B cell (primary cell): ENCODE measurements around the gene ATAD2B. TPM values are rescaled to one million over a fixed set of nuclear protein-coding genes. Genes with fewer than 3 reads are reported as not detected.

Experiments
- ATAC-seq: fragments of 200-7000 bp; cut with Tn5 transposase; one replicate; pipeline ENCODE4 v1.10.0; 2021; ENCODE audit warnings: low read depth, mild to moderate bottlenecking, moderate number of reproducible peaks, moderate library complexity
- CTCF ChIA-PET: fragments of 350-600 bp; sonication (Branson Sonifier 250); formaldehyde crosslinking; loops from one replicate; lab custom pipeline; 2021; ENCODE audit warnings: antibody characterized with exemption, inconsistent platforms; lab: Charles Lee
- POLR2A ChIA-PET: fragments of 350-600 bp; sonication (Branson Sonifier 250); formaldehyde crosslinking; loops from one replicate; lab custom pipeline; 2021; ENCODE audit warnings: antibody characterized with exemption; lab: Charles Lee
- DNase-seq: peaks from one replicate; pipeline ENCODE4 v3.0.0; 2013
- H2AFZ ChIP-seq: 2 replicates; pipeline ENCODE4 v1.6.1; 2012; ENCODE audit warnings: mild to moderate bottlenecking, low read depth, low read length; ENCODE audit not compliant: insufficient read depth, poor library complexity, severe bottlenecking
- H3K27ac ChIP-seq, 2 donors: 1 replicate in 1 of 2; 2 replicates in 1 of 2; pipeline ENCODE4 v1.5.1; 2012 to 2013; ENCODE audit warnings: low read length in 2 of 2, mild to moderate bottlenecking in 2 of 2, moderate library complexity in 1 of 2
- H3K27me3 ChIP-seq, 4 experiments: fragments of 200-600 bp in 1 of 4; sonication (generic) in 1 of 4; replicated peaks in 1 of 4; 1 replicate in 2 of 4; 2 replicates in 2 of 4; pipeline versions ENCODE4 v1.6.1 to v1.7.0; 2013 to 2016; ENCODE audit warnings: low read length in 3 of 4, mild to moderate bottlenecking in 2 of 4, mixed read lengths in 1 of 4, moderate library complexity in 1 of 4; ENCODE audit not compliant: insufficient read depth in 4 of 4, control insufficient read depth in 3 of 4; ENCODE audit errors: control extremely low read depth in 1 of 4
- H3K36me3 ChIP-seq, 2 experiments: replicated peaks in 1 of 2; 1 replicate in 1 of 2; 2 replicates in 1 of 2; pipeline versions ENCODE4 v1.6.1 to v1.7.1; 2013; ENCODE audit warnings: low read length in 1 of 2; ENCODE audit not compliant: insufficient read depth in 2 of 2, control insufficient read depth in 1 of 2; ENCODE audit errors: control extremely low read depth in 1 of 2, extremely low read depth in 1 of 2
- H3K4me1 ChIP-seq, 2 donors: fragments of 200-600 bp in 1 of 2; sonication (generic) in 1 of 2; 1 replicate in 1 of 2; 2 replicates in 1 of 2; pipeline versions ENCODE4 v1.5.1 to v1.6.1; 2013 to 2017; ENCODE audit warnings: low read length in 2 of 2; ENCODE audit not compliant: control insufficient read depth in 2 of 2, insufficient read depth in 2 of 2
- H3K4me2 ChIP-seq: replicated peaks from 2 replicates; pipeline ENCODE3; 2012; ENCODE audit warnings: mild to moderate bottlenecking, low read depth, low read length; ENCODE audit not compliant: poor library complexity, severe bottlenecking
- H3K4me3 ChIP-seq, 5 experiments: fragments of 200-600 bp in 1 of 5; sonication (generic) in 1 of 5; 1 replicate in 3 of 5; 2 replicates in 2 of 5; pipeline versions ENCODE4 v1.5.1 to v1.7.0; 2011 to 2016; ENCODE audit warnings: low read length in 4 of 5, mild to moderate bottlenecking in 4 of 5, low read depth in 2 of 5, control low read depth in 1 of 5, moderate library complexity in 1 of 5; ENCODE audit not compliant: insufficient read depth in 1 of 5; ENCODE audit errors: control extremely low read depth in 1 of 5, extremely low read depth in 1 of 5
- H3K79me2 ChIP-seq: fragments of 200-600 bp; sonication (generic); one replicate; pipeline ENCODE4 v1.6.0; 2016; ENCODE audit warnings: low read length; ENCODE audit not compliant: control insufficient read depth, insufficient read depth
- H3K9ac ChIP-seq: fragments of 200-600 bp; sonication (generic); 2 replicates; pipeline ENCODE4 v1.6.1; 2017; ENCODE audit warnings: mild to moderate bottlenecking, low read length, moderate library complexity
- H3K9me3 ChIP-seq, 3 donors: one replicate each; pipeline versions ENCODE4 v1.6.1 to v1.7.1; 2013; ENCODE audit warnings: low read length in 2 of 3; ENCODE audit not compliant: control insufficient read depth in 2 of 3, insufficient read depth in 1 of 3; ENCODE audit errors: control extremely low read depth in 1 of 3
- H4K20me1 ChIP-seq: 2 replicates; pipeline ENCODE4 v1.6.0; 2012; ENCODE audit warnings: mild to moderate bottlenecking, low read length; ENCODE audit not compliant: insufficient read depth, control insufficient read depth, poor library complexity, severe bottlenecking
- H3K27ac Mint-ChIP-seq: one replicate; pipeline ENCODE4 v1.8.0; 2021; ENCODE audit warnings: mixed read lengths
- H3K27me3 Mint-ChIP-seq: one replicate; pipeline ENCODE4 v1.8.0; 2021; ENCODE audit warnings: mixed read lengths
- H3K4me1 Mint-ChIP-seq: one replicate; pipeline ENCODE4 v1.8.0; 2021; ENCODE audit warnings: mixed read lengths
- H3K4me3 Mint-ChIP-seq: one replicate; pipeline ENCODE4 v1.8.0; 2021; ENCODE audit warnings: mixed read lengths
- H3K9me3 Mint-ChIP-seq: one replicate; pipeline ENCODE4 v1.8.0; 2022; ENCODE audit warnings: mixed read lengths; ENCODE audit not compliant: insufficient read depth
- CTCF ChIP-seq: fragments of 200-600 bp; IDR thresholded peaks from one replicate; pipeline ENCODE4 v1.8.0; 2022; ENCODE audit warnings: antibody characterized with exemption, mild to moderate bottlenecking
- EZH2 ChIP-seq: IDR thresholded peaks from 2 replicates; pipeline ENCODE4 v1.6.1; 2012; ENCODE audit warnings: borderline replicate concordance, low read depth, mild to moderate bottlenecking, moderate library complexity, low read length; ENCODE audit not compliant: insufficient read depth, poor library complexity, severe bottlenecking
- WGBS: methylation state at CpG from one replicate; pipeline ENCODE4 v1.1.5; 2013; ENCODE audit warnings: missing lambda C conversion rate; ENCODE audit not compliant: insufficient coverage; 5-methylcytosine and 5-hydroxymethylcytosine counted together
- intact Hi-C: fragments of 100-400 bp; cut with micrococcal nuclease; formaldehyde crosslinking; loops from one replicate; pipeline ENCODE4 v1.10.0; 2022
- polyA plus RNA-seq: library from polyadenylated mRNA; depleted of rRNA; stranded (reverse); fragments of >200 nt; gene quantifications from 2 replicates; pipeline ENCODE4 v1.2.3, GENCODE V29; 2012
- total RNA-seq, 2 donors: library from RNA; stranded (reverse); fragments of 120-200 nt in 1 of 2; gene quantifications; 1 replicate in 1 of 2; 2 replicates in 1 of 2; pipeline versions ENCODE4 v1.2.3 to v1.2.4, GENCODE V29; 2013 to 2022

ATAD2B gene
- total and polyA plus RNA-seq, 2 donors (not counting 1 experiment from before 2014, with no cell fraction given): 5.1 to 90.8 TPM

GRCh38 chr2:23862716-23863426 lies 64.1 kb downstream of the ATAD2B start:
- DNase-seq (no peak), ATAC-seq (no peak)
- Histone ChIP-seq H3K4me3 (no peak overlapping the region), H2AFZ (no peak overlapping the region), H3K9ac (no peak overlapping the region), H3K36me3 (peaks cover 8 to 27% of the 10 kb centered on the region in 2 experiments), H3K4me1 (no peaks in the 10 kb centered on the region), H3K79me2 (no peaks in the 10 kb centered on the region), H3K27me3 (no peaks in the 10 kb centered on the region), H3K4me2 (no peak overlapping the region), H4K20me1 (no peaks in the 10 kb centered on the region), H3K9me3 (no peaks in the 10 kb centered on the region), H3K27ac (no peak overlapping the region)
- WGBS: 92% methylated on average over 2 of the region's 8 CpGs
- no peaks in the 10 kb centered on the region for H3K27me3 Mint-ChIP-seq
- ChIA-PET POLR2A (no interaction called here), CTCF (interaction anchor here (1.2 kb wide), 2 partner anchors 38 to 221 kb away, joined by 3 to 4 read pairs; partner anchors contain the start of gene TP53I3)
- no peaks in the 10 kb centered on the region for H3K4me1 Mint-ChIP-seq
- TF ChIP-seq EZH2 (no peak), CTCF (no peak)
- intact Hi-C loops: no loop called here
- H3K27ac Mint-ChIP-seq: no peak overlapping the region
- no peak overlapping the region for H3K4me3 Mint-ChIP-seq
- H3K9me3 Mint-ChIP-seq: no peaks in the 10 kb centered on the region

GRCh38 chr2:23861952-23862351 lies 65.0 kb downstream of the ATAD2B start:
- Histone ChIP-seq H4K20me1 (no peaks in the 10 kb centered on the region), H2AFZ (no peak overlapping the region), H3K4me3 (no peak overlapping the region), H3K4me1 (no peaks in the 10 kb centered on the region), H3K27me3 (no peaks in the 10 kb centered on the region), H3K9ac (no peak overlapping the region), H3K36me3 (peaks cover under 1 to 23% of the 10 kb centered on the region in 2 experiments), H3K79me2 (no peaks in the 10 kb centered on the region), H3K4me2 (no peak overlapping the region), H3K27ac (no peak overlapping the region), H3K9me3 (no peaks in the 10 kb centered on the region)
- CTCF ChIA-PET: no interaction called here
- no peaks in the 10 kb centered on the region for H3K9me3 Mint-ChIP-seq
- TF ChIP-seq EZH2: no peak
- TF ChIP-seq CTCF: no peak
- intact Hi-C loops: no loop called here
- no peaks in the 10 kb centered on the region for H3K27me3 Mint-ChIP-seq
- no peak for ATAC-seq
- H3K4me1 Mint-ChIP-seq: no peaks in the 10 kb centered on the region
- no CpG with 5 or more reads among the region's 4 CpGs for WGBS
- POLR2A ChIA-PET: no interaction called here
- H3K27ac Mint-ChIP-seq: no peak overlapping the region
- no peak overlapping the region for H3K4me3 Mint-ChIP-seq
- DNase-seq: no peak
